Measurements from ENCODE around the gene ILDR2.

The ILDR2 gene

GRCh38 chr1:166975361-166976129 lies at the start of gene ILDR2:
ILDR2 (minus strand) TSS chr1:166975540; CDS start chr1:166975268, 272 bp downstream.
- no peak for DNase-seq (ENCODE audit: low read depth)
- TF ChIP-seq, protein P1, sequence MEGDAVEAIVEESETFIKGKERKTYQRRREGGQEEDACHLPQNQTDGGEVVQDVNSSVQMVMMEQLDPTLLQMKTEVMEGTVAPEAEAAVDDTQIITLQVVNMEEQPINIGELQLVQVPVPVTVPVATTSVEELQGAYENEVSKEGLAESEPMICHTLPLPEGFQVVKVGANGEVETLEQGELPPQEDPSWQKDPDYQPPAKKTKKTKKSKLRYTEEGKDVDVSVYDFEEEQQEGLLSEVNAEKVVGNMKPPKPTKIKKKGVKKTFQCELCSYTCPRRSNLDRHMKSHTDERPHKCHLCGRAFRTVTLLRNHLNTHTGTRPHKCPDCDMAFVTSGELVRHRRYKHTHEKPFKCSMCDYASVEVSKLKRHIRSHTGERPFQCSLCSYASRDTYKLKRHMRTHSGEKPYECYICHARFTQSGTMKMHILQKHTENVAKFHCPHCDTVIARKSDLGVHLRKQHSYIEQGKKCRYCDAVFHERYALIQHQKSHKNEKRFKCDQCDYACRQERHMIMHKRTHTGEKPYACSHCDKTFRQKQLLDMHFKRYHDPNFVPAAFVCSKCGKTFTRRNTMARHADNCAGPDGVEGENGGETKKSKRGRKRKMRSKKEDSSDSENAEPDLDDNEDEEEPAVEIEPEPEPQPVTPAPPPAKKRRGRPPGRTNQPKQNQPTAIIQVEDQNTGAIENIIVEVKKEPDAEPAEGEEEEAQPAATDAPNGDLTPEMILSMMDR (conservative IDR thresholded peaks at IDR 0.05; ENCODE audit: low read depth, low read length): no peak
- H3K4me3 ChIP-seq (ENCODE audit: low read length): peak within 1 kb of the TSS; percentile 59

DNA sequence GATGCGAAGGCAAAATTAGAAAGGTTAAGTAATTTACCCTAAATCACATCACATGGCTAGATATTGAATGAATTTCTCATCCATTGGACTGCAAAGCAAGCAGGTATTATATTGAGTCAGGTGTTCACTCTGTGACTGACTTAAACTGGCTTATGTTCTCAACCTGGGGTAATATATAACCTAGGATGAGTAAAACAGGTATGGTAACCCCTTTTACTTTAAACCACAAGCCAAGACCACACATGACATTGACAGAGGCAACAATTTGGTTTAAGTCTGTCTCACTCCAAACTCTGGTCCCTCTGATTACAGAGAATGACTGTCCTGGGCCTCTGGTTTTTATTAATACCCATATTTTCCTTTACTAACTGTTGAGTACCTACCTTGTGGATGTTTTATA lies 47.0 kb upstream of the ILDR2 start:
- no peak for DNase-seq (ENCODE audit: low read depth)
- TF ChIP-seq, protein P1 (conservative IDR thresholded peaks at IDR 0.05; ENCODE audit: low read depth, low read length): no peak
- no peak overlapping the region for H3K4me3 ChIP-seq (ENCODE audit: low read length)

GRCh38 chr1:167016100-167016750 lies 40.9 kb upstream of the ILDR2 start:
- DNase-seq (ENCODE audit: low read depth): no peak
- TF ChIP-seq, protein P1 (conservative IDR thresholded peaks at IDR 0.05; ENCODE audit: low read depth, low read length): no peak
- no peak overlapping the region for H3K4me3 ChIP-seq (ENCODE audit: low read length)

DNA sequence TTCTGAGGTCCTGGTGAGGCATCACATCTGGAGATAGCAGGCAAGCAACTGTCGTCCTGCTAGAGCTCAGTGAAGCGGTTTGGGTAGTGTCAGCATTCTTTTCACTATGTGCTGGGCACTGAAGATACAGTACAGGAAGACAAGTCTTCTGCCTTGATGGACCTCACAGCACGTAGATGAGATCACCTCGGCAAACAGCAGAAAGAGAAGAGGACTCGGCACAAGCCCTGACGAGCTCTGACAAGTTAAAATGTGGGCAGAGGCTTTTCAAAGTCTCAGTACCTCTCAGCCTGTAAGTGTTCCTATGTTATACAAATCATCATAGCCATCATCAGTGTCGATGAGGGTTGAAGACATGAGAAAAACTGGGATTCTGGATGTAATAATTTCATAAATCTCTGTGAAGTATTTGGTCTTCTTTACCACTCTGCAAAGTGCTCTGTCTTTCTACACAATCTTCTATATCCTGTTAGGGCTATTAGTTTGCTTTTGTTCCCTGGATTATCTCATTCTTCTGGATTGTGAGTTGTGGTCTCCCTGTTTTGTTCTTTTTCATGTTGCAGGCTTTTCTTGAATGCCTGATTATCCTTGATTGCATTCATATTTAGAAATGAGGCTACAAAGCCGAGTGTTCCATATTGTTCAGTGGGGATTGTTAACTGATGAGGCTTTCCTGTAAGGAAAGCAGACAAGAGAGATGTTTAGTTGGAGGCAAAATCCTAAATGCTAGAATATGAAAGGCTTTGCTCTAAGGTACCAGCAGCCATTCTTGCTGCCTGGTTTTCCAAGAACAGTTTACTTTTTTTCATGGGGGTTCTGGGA lies 38.0 kb upstream of the ILDR2 start:
- no peak overlapping the region for H3K4me3 ChIP-seq (ENCODE audit: low read length)
- no peak for DNase-seq (ENCODE audit: low read depth)
- TF ChIP-seq, protein P1 (conservative IDR thresholded peaks at IDR 0.05; ENCODE audit: low read depth, low read length): no peak

DNA sequence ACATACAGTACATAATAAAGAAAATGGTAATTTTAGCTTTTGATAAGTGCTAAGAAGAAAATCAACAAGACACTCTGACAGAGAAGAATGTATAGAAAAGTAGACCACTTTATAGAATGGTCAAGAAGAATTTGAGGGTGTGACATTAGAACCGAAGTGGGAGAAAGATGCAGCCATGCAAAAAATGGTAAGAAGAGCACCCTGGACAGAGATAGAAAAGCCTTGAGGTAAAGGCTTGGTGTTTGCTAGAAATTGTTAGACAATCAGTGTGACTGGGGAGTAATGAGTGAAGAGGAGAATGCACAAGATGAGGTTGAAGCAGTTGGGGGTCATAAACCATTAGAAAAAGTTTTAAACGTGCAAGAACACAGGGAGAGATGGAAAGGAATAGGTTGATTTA lies 37.2 kb upstream of the ILDR2 start:
- no peak for DNase-seq (ENCODE audit: low read depth)
- TF ChIP-seq, protein P1 (conservative IDR thresholded peaks at IDR 0.05; ENCODE audit: low read depth, low read length): no peak
- no peak overlapping the region for H3K4me3 ChIP-seq (ENCODE audit: low read length)

DNA sequence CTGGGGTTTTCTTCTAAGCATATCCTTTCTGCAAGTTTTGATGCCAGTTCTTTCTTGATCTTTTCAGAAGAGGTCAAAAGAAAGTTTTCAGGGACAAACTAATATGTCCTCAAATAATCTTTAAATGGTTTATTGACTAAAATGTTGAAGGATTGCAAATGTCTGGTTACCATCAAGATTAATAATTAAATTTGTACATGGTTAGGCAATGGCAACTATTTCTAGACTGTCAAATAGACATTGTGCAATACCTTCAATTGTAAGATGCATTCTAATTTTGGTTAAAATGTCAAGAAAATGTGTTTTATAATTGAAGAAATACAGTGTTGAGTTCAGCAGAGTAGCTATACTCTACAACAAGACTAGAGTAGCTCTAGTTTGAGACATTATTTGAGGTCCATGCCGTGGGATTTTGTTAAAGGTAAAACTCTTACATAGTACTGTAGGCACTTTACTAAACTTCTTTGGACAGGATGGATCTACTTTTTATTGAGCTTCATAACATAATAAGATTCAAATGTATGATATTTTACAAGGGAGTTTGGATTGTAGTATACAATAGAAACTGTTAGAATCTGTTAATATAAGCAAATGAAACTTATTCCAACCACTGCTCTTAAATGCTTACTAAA lies 36.3 kb upstream of the ILDR2 start:
- no peak for DNase-seq (ENCODE audit: low read depth)
- no peak overlapping the region for H3K4me3 ChIP-seq (ENCODE audit: low read length)
- TF ChIP-seq, protein P1 (conservative IDR thresholded peaks at IDR 0.05; ENCODE audit: low read depth, low read length): no peak
